Posterior cingulate gyrus (tissue), 11 donors: Measurements from ENCODE around the gene RFXAP.

Experiments
- DNase-seq, 10 donors: peaks; one replicate each; pipeline versions ENCODE4 v3.0.0 to v3.0.0-alpha.2; 2020 to 2021; ENCODE audit warnings: mixed read lengths in 3 of 10
- intact Hi-C: fragments of 100-400 bp; cut with DNase I; formaldehyde crosslinking; loops from one replicate; pipeline ENCODE4 v1.15.1; 2023

The RFXAP gene

GRCh38 chr13:36862002-36862685, 43.1 kb downstream of the RFXAP start:
- DNase-seq, result no peak
- intact Hi-C loops, result no loop called here

DNA sequence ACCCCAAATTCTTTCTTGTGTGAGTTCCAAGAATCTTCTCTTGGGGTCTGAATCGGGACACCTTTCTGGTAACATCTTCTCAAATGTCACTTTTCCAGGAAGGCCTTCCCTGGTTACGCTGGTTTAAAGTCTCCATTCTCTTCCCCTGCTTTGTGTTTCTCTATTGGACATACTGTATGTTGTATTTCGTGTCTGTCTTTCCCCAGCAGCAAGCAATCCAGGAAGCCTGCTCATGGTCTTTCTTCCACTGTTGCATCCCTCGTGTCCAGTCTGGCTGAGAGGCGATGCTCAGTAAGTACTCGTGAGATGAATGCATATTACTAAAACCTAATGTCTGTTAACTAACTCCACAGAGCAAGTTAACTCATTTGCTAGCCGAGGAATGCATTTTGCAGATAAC, 43.7 kb downstream of the RFXAP start:
- intact Hi-C loops, result no loop called here
- no peak for DNase-seq

- intact Hi-C loops, result no loop called here
- no peak for DNase-seq
These were observed 46.2 kb downstream of the RFXAP start for GRCh38 chr13:36865265-36865664.

DNA sequence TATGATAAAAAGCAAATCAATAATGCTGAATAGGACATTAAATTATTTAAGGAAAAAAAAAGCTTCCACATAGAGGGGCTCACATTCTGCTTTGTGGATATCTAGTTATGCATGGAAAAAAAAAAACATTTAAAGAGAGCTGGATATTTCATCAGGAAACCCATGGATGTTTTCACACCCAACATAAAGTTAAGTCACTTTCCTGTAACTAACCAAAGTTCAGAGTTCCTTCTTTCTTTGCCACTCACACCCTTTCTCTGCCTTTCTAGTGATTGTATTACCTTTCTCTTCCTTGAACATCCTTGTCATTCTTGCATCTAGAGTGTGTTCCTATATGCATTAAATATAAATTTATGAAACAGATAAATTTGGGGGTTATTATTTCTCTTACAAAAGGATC, 47.2 kb downstream of the RFXAP start:
- intact Hi-C loops, result no loop called here
- DNase-seq, result no peak

- intact Hi-C loops, result no loop called here
- DNase-seq, result no peak
These were observed 51.1 kb downstream of the RFXAP start for GRCh38 chr13:36870050-36870692.

- intact Hi-C loops, result no loop called here
- DNase-seq, result peak; percentile 23 to 88 (median 57)
These were observed 53.6 kb downstream of the RFXAP start for GRCh38 chr13:36872621-36873020.

- intact Hi-C loops, result no loop called here
- no peak for DNase-seq
These were observed 56.4 kb downstream of the RFXAP start for GRCh38 chr13:36875431-36875830.

DNA sequence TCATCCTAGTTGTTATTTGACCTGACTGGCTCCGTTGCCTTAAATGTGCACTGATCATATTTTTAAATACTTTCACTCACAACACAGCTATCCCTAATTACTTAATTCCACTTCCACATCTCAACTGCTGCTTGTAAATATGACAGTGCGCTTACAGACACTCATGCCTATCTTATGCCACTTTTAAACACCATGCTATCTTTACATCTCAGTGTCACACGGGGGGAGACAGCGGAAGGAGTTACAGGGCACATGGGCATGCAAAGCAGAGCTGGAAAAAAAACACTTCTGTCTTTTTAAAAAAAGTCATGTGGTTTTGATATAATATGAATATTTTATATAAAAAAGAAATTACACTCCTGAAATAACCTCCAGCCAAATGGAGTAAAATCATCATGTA, 56.9 kb downstream of the RFXAP start:
- no peak for DNase-seq
- intact Hi-C loops, result no loop called here
